ENCODE measurements around the gene INSC. TPM values are rescaled to one million over a fixed set of nuclear protein-coding genes. Genes with fewer than 3 reads are reported as not detected.

INSC gene
- total and polyA plus RNA-seq, 2 of the 8 experiments (the other 6 are each of a cell fraction or from before 2014, with no cell fraction given), result 0.58 to 0.59 TPM

- TF ChIP-seq EP300 (IDR thresholded peaks at IDR 0.05; ENCODE audit: borderline replicate concordance in 1 of 2, low read depth in 2 of 2, low read length in 2 of 2) (no peak), BACH1 (IDR thresholded peaks at IDR 0.05; ENCODE audit: low read length) (no peak), CHD2 (IDR thresholded peaks at IDR 0.05; ENCODE audit: low read length) (no peak), CBX5 (IDR thresholded peaks at IDR 0.05; ENCODE audit: low read depth, low read length) (no peak), ASH2L (IDR thresholded peaks at IDR 0.05; ENCODE audit: low read length) (no peak)
Observed at GRCh38 chr11:15119826-15120225, 5.1 kb downstream of the INSC start (continued).
